ENCODE measurements around the gene PDZD4. TPM values are rescaled to one million over a fixed set of nuclear protein-coding genes. Genes with fewer than 3 reads are reported as not detected.

PDZD4 gene
- total RNA-seq, 1 donor from 2014 or later = 0.20 TPM

- no peak for DNase-seq (ENCODE audit: low read depth, low spot score)
These were observed 17.2 kb downstream of the PDZD4 start for GRCh38 chrX:153813161-153813560.

GRCh38 chrX:153812220-153812619 lies 18.1 kb downstream of the PDZD4 start:
- DNase-seq (ENCODE audit: low read depth, low spot score) = no peak

- DNase-seq (ENCODE audit: low read depth, low spot score) = no peak
These were observed 22.4 kb downstream of the PDZD4 start for GRCh38 chrX:153807976-153808375.

GRCh38 chrX:153806999-153807575 lies 23.3 kb downstream of the PDZD4 start:
- DNase-seq (ENCODE audit: low read depth, low spot score) = no peak

- no peak for DNase-seq (ENCODE audit: low read depth, low spot score)
These were observed 24.9 kb downstream of the PDZD4 start for GRCh38 chrX:153805436-153805835.

- no peak for DNase-seq (ENCODE audit: low read depth, low spot score)
These were observed 25.7 kb downstream of the PDZD4 start for GRCh38 chrX:153804621-153805020.

GRCh38 chrX:153804100-153804595 lies 26.2 kb downstream of the PDZD4 start:
- no peak for DNase-seq (ENCODE audit: low read depth, low spot score)

GRCh38 chrX:153803211-153804099 lies 26.9 kb downstream of the PDZD4 start:
- no peak for DNase-seq (ENCODE audit: low read depth, low spot score)

GRCh38 chrX:153802513-153803045 lies 27.8 kb downstream of the PDZD4 start:
- DNase-seq (ENCODE audit: low read depth, low spot score) = no peak

- no peak for DNase-seq (ENCODE audit: low read depth, low spot score)
These were observed 28.7 kb downstream of the PDZD4 start for GRCh38 chrX:153801669-153802068.

- no peak for DNase-seq (ENCODE audit: low read depth, low spot score)
These were observed 29.6 kb downstream of the PDZD4 start for GRCh38 chrX:153800746-153801145.

GRCh38 chrX:153800177-153800722 lies 30.1 kb downstream of the PDZD4 start:
- no peak for DNase-seq (ENCODE audit: low read depth, low spot score)

GRCh38 chrX:153799326-153799725 lies 31.0 kb downstream of the PDZD4 start:
- no peak for DNase-seq (ENCODE audit: low read depth, low spot score)

GRCh38 chrX:153797415-153798015 lies 32.8 kb downstream of the PDZD4 start:
- no peak for DNase-seq (ENCODE audit: low read depth, low spot score)

GRCh38 chrX:153794897-153795816 lies 35.2 kb downstream of the PDZD4 start:
- DNase-seq (ENCODE audit: low read depth, low spot score) = no peak

- peak; percentile 82 for DNase-seq (ENCODE audit: low read depth, low spot score)
These were observed 36.1 kb downstream of the PDZD4 start, which contains the start of the genes IDH3G and SSR4 for GRCh38 chrX:153794018-153794896. Gene IDH3G (minus strand): TSS chrX:153794375. CDS start chrX:153794326, 49 bp downstream. Gene SSR4 (plus strand): TSS chrX:153794668. CDS start chrX:153794688, 20 bp downstream.

- DNase-seq (ENCODE audit: low read depth, low spot score) = no peak
These were observed 37.1 kb downstream of the PDZD4 start for GRCh38 chrX:153793291-153793690.

GRCh38 chrX:153792368-153792767 lies 38.0 kb downstream of the PDZD4 start:
- DNase-seq (ENCODE audit: low read depth, low spot score) = no peak

- no peak for DNase-seq (ENCODE audit: low read depth, low spot score)
These were observed 39.1 kb downstream of the PDZD4 start for GRCh38 chrX:153791104-153791852.

All from pulmonary artery endothelial cell (primary cell).